Tongue (tissue), 2 donors: ENCODE results near the gene ERMARD. TPM values are rescaled to one million over a fixed set of nuclear protein-coding genes. Genes with fewer than 3 reads are reported as not detected.

Experiments used
- DNase-seq: peaks from one replicate; pipeline ENCODE4 v3.0.0-alpha.2; 2015
- total RNA-seq: library from RNA; depleted of rRNA; stranded (reverse); fragments of >200 nt; gene quantifications from one replicate; pipeline ENCODE4 v1.2.3, GENCODE V29; 2014

ERMARD gene
- 17.3 TPM for total RNA-seq

DNA sequence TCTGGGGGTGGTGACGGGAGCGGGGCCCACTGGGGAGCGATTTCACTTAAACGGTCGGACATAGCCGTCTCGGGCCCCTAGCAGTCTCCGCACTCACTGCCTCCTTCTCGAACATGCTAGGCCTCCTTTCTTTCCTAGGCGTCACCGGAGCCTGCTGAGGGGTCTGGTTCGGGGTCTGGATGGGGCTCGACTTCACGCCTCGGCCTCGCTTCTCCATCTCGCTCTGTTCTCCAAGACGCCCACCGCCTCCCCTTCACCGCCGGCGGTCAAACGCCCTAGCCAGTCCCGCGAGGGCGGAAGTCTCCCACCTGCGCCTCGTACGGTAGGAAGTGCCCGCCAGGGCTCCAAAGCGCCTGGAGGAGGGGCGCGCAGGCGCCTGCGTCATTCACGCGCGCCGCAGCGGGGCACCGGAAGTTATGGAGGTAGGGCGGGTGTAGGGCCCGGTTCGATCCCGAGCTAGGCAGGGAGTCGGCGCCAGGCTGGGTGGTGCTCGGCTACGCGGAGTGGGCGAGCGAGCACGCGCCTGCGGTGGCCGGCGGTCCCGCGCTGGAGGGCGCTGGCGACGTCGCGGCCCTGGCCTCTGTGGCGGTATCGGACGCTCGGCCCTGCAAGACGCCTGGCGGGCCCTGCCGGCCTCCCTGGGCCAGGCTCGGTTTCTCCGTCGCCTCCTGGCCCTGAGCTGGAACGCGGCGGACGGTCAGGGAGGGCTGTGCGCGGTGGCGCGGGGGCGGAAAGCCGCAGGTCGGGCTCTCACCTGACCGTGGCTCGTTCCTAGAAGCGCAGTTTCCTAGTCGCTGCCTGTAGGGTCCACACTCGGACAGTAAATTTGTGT lies at the start of gene ERMARD, which contains the start of gene DYNLT2:
TSS of gene ERMARD (plus strand) at position 381 of the 832 bp plus-strand sequence. CDS start at position 417, 36 bp downstream.
TSS of gene DYNLT2 (minus strand) at position 331 of the 832 bp plus-strand sequence. CDS start at position 217, 114 bp downstream.
- peak; percentile 97 for DNase-seq

DNA sequence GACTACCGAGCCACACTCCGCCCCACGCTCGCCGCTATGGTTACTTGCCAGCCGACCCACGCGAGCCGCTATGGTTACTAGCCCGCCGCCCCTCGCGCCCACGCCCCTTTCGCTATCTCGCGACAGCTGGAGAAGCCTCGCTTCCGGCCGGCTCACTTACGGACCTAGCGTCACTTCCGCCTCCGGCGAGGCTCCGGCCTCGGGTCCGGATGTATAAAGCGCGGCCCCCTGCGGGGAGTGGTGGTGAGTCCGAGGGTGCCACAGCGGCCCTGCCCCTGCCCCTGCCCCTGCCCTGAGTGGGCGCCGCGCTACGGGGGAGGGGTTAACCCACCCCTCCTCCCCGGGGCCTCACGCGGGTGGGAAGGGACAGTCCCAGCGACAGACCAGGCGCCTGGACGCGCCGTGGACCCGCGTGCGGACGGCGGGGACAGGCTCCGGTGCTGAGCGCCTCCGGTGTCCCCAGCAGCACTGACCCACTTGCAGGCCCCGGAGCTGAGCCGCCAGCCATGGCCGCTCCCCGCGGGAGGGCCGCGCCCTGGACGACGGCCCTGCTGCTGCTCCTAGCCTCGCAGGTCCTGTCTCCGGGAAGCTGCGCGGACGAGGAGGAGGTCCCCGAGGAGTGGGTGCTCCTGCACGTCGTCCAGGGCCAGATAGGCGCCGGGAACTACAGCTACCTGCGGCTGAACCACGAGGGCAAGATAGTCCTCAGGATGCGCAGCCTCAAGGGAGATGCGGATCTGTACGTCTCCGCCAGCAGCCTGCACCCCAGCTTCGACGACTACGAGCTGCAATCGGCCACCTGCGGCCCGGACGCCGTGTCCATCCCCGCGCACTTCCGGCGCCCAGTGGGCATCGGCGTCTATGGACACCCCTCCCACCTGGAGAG lies 49.2 kb upstream of the ERMARD start, which contains the start of the genes C6orf120 and WDR27:
TSS of gene C6orf120 (plus strand) at position 173 of the 886 bp plus-strand sequence. CDS start at position 507, 334 bp downstream.
TSS of gene WDR27 (minus strand) at position 76 of the 886 bp plus-strand sequence. CDS start 13,024 bp downstream, outside the sequence.
- peak; percentile 98 for DNase-seq

GRCh38 chr6:169702840-169703246 lies 48.6 kb upstream of the ERMARD start:
- no peak for DNase-seq

- DNase-seq: peak; percentile 20
Measured at GRCh38 chr6:169707772-169708171, 43.6 kb upstream of the ERMARD start.

GRCh38 chr6:169709293-169709692 lies 42.1 kb upstream of the ERMARD start:
- DNase-seq: no peak

DNA sequence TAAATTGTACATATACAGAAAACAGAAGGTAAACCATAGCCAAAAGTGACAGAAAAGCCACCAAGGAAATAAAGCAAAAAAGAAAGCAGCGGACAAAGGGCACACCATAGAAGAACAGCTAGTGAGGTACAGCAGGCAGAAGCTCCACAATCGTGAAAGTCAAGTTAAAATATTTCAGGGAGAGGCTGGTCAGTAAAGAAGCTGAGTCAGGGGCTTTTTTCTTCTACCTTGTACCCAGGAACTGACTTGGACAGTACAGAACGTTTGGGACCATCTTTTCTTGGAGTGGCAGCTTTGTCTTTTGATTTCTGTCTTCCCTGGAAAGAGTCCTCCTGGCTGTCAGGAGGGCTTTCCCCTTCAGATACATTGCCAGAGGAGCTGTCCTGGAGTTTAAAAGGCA lies 41.4 kb upstream of the ERMARD start:
- no peak for DNase-seq

- no peak for DNase-seq
Measured at GRCh38 chr6:169714178-169714577, 37.2 kb upstream of the ERMARD start.

GRCh38 chr6:169714595-169714994 lies 36.8 kb upstream of the ERMARD start:
- no peak for DNase-seq

DNA sequence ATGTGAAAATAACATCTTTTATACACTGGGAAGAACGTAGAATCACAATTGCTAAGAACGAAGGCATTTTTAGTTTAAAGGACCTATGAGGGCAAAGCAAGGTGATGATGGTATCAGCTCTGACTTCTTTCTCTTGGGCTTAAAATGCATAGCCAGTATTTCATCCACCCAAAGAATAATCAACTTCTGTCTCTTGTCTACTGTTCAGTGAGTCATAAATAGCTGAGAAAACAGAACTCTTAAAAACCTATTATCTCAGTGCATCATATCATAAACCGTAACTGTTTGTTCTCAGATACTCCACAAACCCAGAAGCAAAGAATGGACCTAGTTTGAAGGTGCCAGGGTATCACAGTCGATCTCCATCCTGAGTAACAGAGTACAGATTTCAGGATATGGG lies 32.3 kb upstream of the ERMARD start:
- no peak for DNase-seq

- no peak for DNase-seq
Measured at GRCh38 chr6:169720207-169720855, 31.1 kb upstream of the ERMARD start.

- peak; percentile 71 for DNase-seq
Measured at GRCh38 chr6:169722362-169723199, 28.8 kb upstream of the ERMARD start.

- peak; percentile 91 for DNase-seq
Measured at GRCh38 chr6:169723200-169723909, 28.1 kb upstream of the ERMARD start.

GRCh38 chr6:169723991-169724493 lies 27.4 kb upstream of the ERMARD start:
- peak; percentile 59 for DNase-seq

DNA sequence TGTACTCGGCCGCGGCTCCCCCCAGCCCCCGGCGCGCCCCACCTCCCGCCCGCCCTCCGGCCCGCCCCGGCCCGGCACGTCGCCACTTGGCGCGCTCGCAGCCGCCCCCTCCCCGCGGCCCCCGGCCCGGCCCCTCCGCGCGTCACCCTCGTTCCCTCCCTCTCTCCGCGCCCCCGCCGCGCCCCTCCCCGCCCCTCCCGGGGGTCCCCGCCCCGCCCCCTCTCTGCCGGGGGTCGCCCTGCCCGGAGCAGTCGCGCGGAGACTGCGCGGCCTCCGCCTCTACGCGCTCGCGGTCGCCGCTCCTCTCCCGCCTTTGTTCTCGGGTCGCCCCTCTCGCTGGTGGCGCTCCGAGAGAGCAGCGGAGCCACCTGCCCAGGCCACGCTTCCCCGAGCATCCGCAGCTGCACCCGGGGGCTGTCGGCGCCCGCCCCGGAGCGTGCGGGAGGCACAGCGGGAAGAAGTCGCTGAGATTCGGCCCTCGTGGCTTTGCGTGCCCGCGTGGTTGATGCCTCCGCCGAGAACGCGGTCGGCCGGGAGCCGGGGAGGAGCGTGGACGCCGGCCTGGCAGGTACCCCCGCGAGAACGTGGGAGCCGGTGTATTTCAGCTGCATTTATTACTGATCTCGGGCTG lies 26.8 kb upstream of the ERMARD start, which contains the start of gene PHF10:
TSS of gene PHF10 (minus strand) at position 7 of the 631 bp plus-strand sequence. CDS start 569 bp downstream, outside the sequence.
- DNase-seq: peak; percentile 92

- DNase-seq: peak; percentile 62
Measured at GRCh38 chr6:169725125-169726048, 26.0 kb upstream of the ERMARD start.

DNA sequence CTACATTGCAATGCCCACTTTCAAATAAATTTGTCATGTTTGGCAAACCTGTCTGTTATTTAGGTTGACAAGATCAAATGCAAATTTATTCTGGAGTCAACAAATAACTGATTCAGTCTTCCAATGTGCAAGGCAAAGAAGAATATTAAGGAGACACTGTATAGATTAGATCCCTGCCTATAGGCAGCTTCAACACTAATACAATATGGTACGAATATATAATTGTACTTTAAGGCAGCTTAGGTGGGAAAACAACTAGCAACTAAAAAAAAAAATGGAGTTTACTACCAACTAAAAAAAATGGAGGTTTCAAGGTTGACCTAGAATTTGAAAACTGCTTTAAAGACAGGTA lies 25.4 kb upstream of the ERMARD start:
- DNase-seq: no peak

DNA sequence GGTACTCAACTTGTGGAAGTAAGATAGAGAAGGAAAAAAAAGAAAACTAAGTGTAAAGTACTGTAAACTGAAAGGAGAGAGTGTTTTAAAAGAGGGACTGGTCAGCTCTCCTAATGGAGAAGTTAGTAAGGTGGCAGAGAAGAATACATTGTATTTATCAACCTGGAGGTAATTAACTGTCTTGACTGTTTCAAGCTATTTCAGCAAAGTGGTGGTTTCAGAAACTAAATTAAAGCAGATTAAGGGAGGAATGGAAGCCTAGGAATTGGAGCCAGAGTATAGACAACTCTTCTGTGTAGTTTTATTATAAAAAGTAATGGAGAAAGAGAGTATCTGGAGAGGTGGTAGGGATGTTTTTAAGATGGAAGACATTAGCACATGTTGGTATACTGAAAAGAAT lies 24.5 kb upstream of the ERMARD start:
- DNase-seq: no peak

DNA sequence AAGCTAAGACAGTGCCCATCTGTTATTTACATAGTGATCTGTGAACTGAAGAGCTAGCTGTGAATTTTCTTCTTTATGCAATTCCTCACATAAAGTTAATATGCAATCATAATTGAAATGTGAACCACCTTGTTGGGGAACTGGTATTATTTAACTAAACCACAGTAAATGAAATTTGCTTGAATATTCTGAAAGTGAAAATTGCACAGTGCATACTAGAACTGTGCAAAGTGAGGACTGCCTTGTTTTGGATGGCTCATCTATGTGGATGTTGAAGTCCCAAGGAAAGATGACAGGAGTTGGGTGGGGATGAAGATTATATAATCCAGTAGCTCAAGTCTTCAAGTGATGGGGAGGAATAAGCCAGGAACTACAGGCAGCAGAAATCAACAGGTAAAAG lies 21.5 kb upstream of the ERMARD start:
- no peak for DNase-seq
